ENCODE results near the gene PLEKHO2.

- TF ChIP-seq MEF2A (IDR thresholded peaks at IDR 0.05; ENCODE audit: borderline replicate concordance, low read depth): no peak
- TF ChIP-seq, protein P1, sequence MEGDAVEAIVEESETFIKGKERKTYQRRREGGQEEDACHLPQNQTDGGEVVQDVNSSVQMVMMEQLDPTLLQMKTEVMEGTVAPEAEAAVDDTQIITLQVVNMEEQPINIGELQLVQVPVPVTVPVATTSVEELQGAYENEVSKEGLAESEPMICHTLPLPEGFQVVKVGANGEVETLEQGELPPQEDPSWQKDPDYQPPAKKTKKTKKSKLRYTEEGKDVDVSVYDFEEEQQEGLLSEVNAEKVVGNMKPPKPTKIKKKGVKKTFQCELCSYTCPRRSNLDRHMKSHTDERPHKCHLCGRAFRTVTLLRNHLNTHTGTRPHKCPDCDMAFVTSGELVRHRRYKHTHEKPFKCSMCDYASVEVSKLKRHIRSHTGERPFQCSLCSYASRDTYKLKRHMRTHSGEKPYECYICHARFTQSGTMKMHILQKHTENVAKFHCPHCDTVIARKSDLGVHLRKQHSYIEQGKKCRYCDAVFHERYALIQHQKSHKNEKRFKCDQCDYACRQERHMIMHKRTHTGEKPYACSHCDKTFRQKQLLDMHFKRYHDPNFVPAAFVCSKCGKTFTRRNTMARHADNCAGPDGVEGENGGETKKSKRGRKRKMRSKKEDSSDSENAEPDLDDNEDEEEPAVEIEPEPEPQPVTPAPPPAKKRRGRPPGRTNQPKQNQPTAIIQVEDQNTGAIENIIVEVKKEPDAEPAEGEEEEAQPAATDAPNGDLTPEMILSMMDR (IDR thresholded peaks at IDR 0.05): no peak
- no peak for TF ChIP-seq EP300 (IDR thresholded peaks at IDR 0.05; ENCODE audit: borderline replicate concordance in 1 of 2, low read depth in 1 of 2, low read length in 1 of 2)
- TF ChIP-seq POLR2AphosphoS5 (IDR thresholded peaks at IDR 0.05; ENCODE audit: low read depth, low read length): no peak
- no peak for TF ChIP-seq PBX3 (IDR thresholded peaks at IDR 0.05)
- no peak for TF ChIP-seq MXI1 (IDR thresholded peaks at IDR 0.05; ENCODE audit: low read depth, low read length)
- no peak for TF ChIP-seq SIN3A (IDR thresholded peaks at IDR 0.05; ENCODE audit: borderline replicate concordance, low read depth, low read length)
- no peak for TF ChIP-seq RAD21 (IDR thresholded peaks at IDR 0.05; ENCODE audit: low read length)
- TF ChIP-seq JUND (IDR thresholded peaks at IDR 0.05): no peak
These were observed 15.7 kb downstream of the PLEKHO2 start for GRCh38 chr15:64857421-64857820.
